Glutamatergic neuron (in vitro differentiated cells): ENCODE measurements around the gene SCN5A. TPM values are rescaled to one million over a fixed set of nuclear protein-coding genes. Genes with fewer than 3 reads are reported as not detected.

Source experiments
- DNase-seq: peaks from one replicate; pipeline ENCODE4 v3.0.0; 2022
- H3K27ac Mint-ChIP-seq: one replicate; pipeline ENCODE4 v1.8.0; 2020; ENCODE audit warnings: mild to moderate bottlenecking, mixed read lengths, inconsistent platforms; ENCODE audit not compliant: unreplicated experiment
- H3K27me3 Mint-ChIP-seq: one replicate; pipeline ENCODE4 v1.8.0; 2020; ENCODE audit warnings: mild to moderate bottlenecking, moderate library complexity, mixed read lengths, inconsistent platforms; ENCODE audit not compliant: unreplicated experiment
- H3K36me3 Mint-ChIP-seq: one replicate; pipeline ENCODE4 v1.8.0; 2020; ENCODE audit warnings: mild to moderate bottlenecking, mixed read lengths, inconsistent platforms; ENCODE audit not compliant: unreplicated experiment
- H3K4me1 Mint-ChIP-seq: one replicate; pipeline ENCODE4 v1.8.0; 2020; ENCODE audit warnings: mild to moderate bottlenecking, low read depth, mixed read lengths, inconsistent platforms; ENCODE audit not compliant: unreplicated experiment
- H3K4me3 Mint-ChIP-seq: one replicate; pipeline ENCODE4 v1.8.0; 2020; ENCODE audit warnings: mild to moderate bottlenecking, mixed read lengths, inconsistent platforms; ENCODE audit not compliant: unreplicated experiment
- H3K9me3 Mint-ChIP-seq: one replicate; pipeline ENCODE4 v1.8.0; 2020; ENCODE audit warnings: mild to moderate bottlenecking, moderate library complexity, mixed read lengths, inconsistent platforms; ENCODE audit not compliant: unreplicated experiment
- total RNA-seq: library from RNA; stranded (reverse); fragmentation: NEBNext Ultra II Directional; extraction: Animal tissue kit (Norgen Biotek cat#: 25700); gene quantifications from one replicate; pipeline ENCODE4 v1.2.1, GENCODE V29; 2021; ENCODE audit not compliant: unreplicated experiment
- TF ChIP-seq, protein P1 (sequence below): fragments of 200-600 bp; sonication (generic); IDR thresholded peaks from one replicate; pipeline ENCODE4 v1.5.0; 2021; ENCODE audit not compliant: partially characterized antibody, unreplicated experiment

Gene SCN5A
- total RNA-seq, 1 donor from 2014 or later: 4.8 TPM

DNA sequence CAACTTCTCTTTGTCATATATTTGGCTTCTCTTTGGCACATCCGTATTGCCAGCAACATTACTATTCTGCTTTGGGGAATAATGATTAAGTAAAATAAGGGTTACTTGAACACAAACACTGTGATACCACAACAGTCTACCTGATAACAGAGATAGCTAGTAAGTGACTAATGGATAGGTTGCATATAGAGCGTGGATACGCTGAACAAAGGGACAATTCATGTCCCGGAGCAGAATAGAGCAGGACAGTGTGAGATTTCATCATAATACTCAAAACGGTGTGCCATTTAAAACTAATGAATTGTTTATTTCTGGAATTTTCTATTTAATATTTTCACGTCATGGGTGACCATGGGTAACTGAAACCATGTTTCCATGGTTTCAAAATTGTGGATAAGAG is 54.1 kb downstream of the SCN5A start:
- Mint-ChIP-seq H3K9me3 (peaks cover 4% of the 10 kb centered on the region), H3K36me3 (peaks cover 3% of the 10 kb centered on the region), H3K27ac (no peak overlapping the region), H3K27me3 (peaks cover 7% of the 10 kb centered on the region), H3K4me3 (no peak overlapping the region), H3K4me1 (peaks cover 3% of the 10 kb centered on the region)
- no peak for DNase-seq
- TF ChIP-seq, protein P1, sequence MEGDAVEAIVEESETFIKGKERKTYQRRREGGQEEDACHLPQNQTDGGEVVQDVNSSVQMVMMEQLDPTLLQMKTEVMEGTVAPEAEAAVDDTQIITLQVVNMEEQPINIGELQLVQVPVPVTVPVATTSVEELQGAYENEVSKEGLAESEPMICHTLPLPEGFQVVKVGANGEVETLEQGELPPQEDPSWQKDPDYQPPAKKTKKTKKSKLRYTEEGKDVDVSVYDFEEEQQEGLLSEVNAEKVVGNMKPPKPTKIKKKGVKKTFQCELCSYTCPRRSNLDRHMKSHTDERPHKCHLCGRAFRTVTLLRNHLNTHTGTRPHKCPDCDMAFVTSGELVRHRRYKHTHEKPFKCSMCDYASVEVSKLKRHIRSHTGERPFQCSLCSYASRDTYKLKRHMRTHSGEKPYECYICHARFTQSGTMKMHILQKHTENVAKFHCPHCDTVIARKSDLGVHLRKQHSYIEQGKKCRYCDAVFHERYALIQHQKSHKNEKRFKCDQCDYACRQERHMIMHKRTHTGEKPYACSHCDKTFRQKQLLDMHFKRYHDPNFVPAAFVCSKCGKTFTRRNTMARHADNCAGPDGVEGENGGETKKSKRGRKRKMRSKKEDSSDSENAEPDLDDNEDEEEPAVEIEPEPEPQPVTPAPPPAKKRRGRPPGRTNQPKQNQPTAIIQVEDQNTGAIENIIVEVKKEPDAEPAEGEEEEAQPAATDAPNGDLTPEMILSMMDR: no peak

DNA sequence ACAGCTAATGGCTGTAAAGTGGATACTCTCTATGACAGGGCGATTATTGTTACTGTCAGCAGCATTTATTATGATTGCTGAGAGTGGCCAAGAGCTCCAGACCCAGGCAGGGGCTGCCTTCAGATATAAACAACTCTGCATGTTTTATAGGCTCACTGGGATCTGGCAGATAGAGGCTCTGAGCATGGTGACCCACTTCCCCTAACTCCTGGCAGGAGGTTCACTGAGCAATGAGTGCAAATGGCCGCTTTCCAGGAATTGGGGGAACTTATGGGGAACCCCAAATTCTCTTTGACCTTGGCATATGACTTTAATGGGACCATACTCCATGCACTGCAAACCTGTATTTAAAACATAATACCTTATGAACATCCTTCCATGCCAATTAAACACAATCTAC is 59.0 kb downstream of the SCN5A start:
- peaks cover 2% of the 10 kb centered on the region for H3K27me3 Mint-ChIP-seq

DNA sequence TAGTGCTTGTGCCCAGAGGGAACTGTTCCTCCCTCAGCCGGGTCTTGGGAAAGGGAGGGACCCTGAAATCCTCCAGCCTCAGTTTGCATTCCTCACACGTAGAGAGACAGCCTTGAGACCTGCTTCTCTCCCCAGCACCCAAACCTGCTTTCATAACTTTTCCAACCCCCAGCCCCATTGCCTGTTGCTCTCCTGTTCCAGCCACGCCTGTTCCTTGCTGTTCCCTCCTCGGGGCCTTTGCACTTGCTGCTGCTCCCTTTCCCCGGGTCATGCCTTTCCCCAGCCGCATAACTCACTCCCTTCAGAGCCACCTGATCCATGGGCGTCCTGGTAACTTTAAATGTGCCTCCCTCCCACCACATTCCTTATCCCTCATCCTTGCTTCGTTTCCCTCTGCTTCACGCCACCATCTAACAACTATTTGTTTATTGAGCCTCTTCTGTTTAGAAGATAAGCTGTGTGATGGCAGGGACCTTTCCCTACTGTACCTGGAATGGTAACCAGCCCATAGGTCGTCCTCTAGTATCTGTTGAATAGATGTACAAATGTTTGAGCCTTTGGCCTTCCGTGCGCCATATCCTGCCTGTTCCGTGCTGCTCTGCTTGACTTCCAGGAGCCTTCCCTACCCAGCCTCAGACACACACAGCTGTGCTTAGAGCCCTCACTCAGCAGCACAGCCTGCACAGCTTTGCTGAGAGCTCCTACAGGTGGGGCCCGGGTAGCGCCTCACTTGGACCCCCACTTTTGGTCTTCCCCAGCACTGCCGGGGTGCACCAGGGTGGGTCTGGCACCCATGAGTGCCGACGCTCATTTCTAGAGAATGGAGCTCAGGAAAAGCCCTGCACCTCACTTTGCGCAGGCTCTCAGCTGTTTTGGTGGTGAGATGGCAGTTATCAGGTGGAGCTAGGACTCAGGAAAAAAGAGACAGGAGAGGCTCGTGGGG is 60.2 kb downstream of the SCN5A start:
- no peak overlapping the region for H3K4me3 Mint-ChIP-seq
- no peak overlapping the region for H3K27ac Mint-ChIP-seq
- peaks cover 2% of the 10 kb centered on the region for H3K27me3 Mint-ChIP-seq
- peaks cover 4% of the 10 kb centered on the region for H3K9me3 Mint-ChIP-seq
- no peaks in the 10 kb centered on the region for H3K36me3 Mint-ChIP-seq
- TF ChIP-seq, protein P1: no peak
- no peak for DNase-seq
- no peaks in the 10 kb centered on the region for H3K4me1 Mint-ChIP-seq

More for the DNA sequence above, 59.0 kb downstream of the SCN5A start:
- no peak overlapping the region for H3K27ac Mint-ChIP-seq
- no peaks in the 10 kb centered on the region for H3K4me1 Mint-ChIP-seq
- H3K36me3 Mint-ChIP-seq: no peaks in the 10 kb centered on the region
- TF ChIP-seq, protein P1: no peak
- no peak for DNase-seq
- H3K4me3 Mint-ChIP-seq: no peak overlapping the region
- H3K9me3 Mint-ChIP-seq: peaks cover 4% of the 10 kb centered on the region

DNA sequence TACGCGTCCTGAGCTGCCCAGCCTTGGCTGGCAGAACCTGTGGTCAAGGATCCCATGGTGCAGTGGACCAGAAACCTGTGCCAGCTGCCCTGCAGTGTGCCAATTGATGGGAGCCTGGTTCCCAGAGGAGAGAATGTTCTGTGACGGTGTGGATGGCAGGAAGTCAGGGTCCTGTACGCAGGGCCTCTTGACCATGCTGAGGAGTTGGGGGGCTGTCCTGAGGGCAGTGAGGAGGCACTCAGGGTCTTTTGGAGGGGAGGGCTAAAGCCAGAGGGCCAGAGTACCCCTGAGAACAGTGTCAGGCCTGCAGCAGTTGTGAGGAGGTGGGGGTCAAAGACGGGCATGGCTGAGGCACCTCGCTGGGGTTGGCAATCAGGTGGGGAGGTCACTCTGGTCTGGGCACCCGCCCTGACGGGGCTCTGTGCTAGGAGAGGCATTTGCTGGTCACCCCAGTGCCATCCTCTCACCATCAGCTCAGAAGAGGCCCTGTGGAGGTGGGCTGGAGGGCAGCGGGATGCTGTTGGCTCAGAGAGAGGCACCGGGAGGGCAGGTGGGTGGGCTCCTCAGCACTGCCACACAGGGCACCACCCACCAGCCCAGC is 61.0 kb downstream of the SCN5A start:
- Mint-ChIP-seq H3K27ac (no peak overlapping the region), H3K27me3 (peaks cover 2% of the 10 kb centered on the region), H3K4me3 (no peak overlapping the region), H3K9me3 (peaks cover 4% of the 10 kb centered on the region), H3K4me1 (no peaks in the 10 kb centered on the region), H3K36me3 (no peaks in the 10 kb centered on the region)
- no peak for DNase-seq
- TF ChIP-seq, protein P1: no peak
